Ascending aorta (tissue), 2 donors: ENCODE measurements around the gene NSD2. TPM values are rescaled to one million over a fixed set of nuclear protein-coding genes. Genes with fewer than 3 reads are reported as not detected.

Source experiments
- DNase-seq, 2 donors: peaks; one replicate each; pipeline ENCODE4 v3.0.0-alpha.2; 2019; ENCODE audit warnings: low spot score in 2 of 2
- H3K27ac ChIP-seq, 2 donors: fragments of 200-600 bp; sonication (generic); one replicate each; pipeline ENCODE4 v1.5.1; 2016 to 2017; ENCODE audit warnings: mild to moderate bottlenecking in 1 of 2
- H3K27me3 ChIP-seq: fragments of 200-600 bp; sonication (generic); one replicate; pipeline ENCODE4 v1.5.1; 2017
- H3K36me3 ChIP-seq, 2 donors: fragments of 200-600 bp; sonication (generic); one replicate each; pipeline ENCODE4 v1.5.1; 2016
- H3K4me1 ChIP-seq, 2 donors: fragments of 200-600 bp; sonication (generic); one replicate each; pipeline ENCODE4 v1.5.1; 2016 to 2017; ENCODE audit warnings: mild to moderate bottlenecking in 1 of 2
- H3K4me3 ChIP-seq, 2 donors: fragments of 200-600 bp; sonication (generic); one replicate each; pipeline ENCODE4 v1.5.1; 2016 to 2017; ENCODE audit warnings: mild to moderate bottlenecking in 1 of 2
- H3K9me3 ChIP-seq, 2 donors: fragments of 200-600 bp; sonication (generic); one replicate each; pipeline ENCODE4 v1.5.1; 2016
- CTCF ChIP-seq, 3 experiments: fragments of 200-600 bp in 2 of 3; fragments of 450-650 bp in 1 of 3; sonication (generic) in 2 of 3; IDR thresholded peaks; one replicate each; pipeline ENCODE4 v1.5.1; 2016 to 2019; ENCODE audit warnings: antibody characterized with exemption in 3 of 3, mild to moderate bottlenecking in 1 of 3, moderate library complexity in 1 of 3
- intact Hi-C: fragments of 100-400 bp; cut with DNase I; formaldehyde crosslinking; loops from one replicate; pipeline ENCODE4 v1.15.1; 2023
- total RNA-seq: library from RNA; depleted of rRNA; stranded (reverse); fragments of >200 nt; gene quantifications from one replicate; pipeline ENCODE4 v1.1.0, GENCODE V29; 2016

Gene NSD2
- total RNA-seq, 1 donor from 2014 or later: 19.9 TPM

- H3K27me3 ChIP-seq: no peaks in the 10 kb centered on the region
- intact Hi-C loops: no loop called here
- H3K36me3 ChIP-seq: peaks cover 41 to 69% of the 10 kb centered on the region in 2 donors
- no peaks in the 10 kb centered on the region for H3K9me3 ChIP-seq
- no peak for TF ChIP-seq CTCF (IDR thresholded peaks at IDR 0.05)
- H3K27ac ChIP-seq: no peak overlapping the region
- no peak for DNase-seq
- H3K4me1 ChIP-seq: no peaks in the 10 kb centered on the region
- no peak overlapping the region for H3K4me3 ChIP-seq
Measured at GRCh38 chr4:1825326-1825725, 45.9 kb upstream of the NSD2 start.

- Histone ChIP-seq H3K9me3 (no peaks in the 10 kb centered on the region), H3K36me3 (peaks cover 52 to 69% of the 10 kb centered on the region in 2 donors), H3K27ac (no peak overlapping the region), H3K27me3 (no peaks in the 10 kb centered on the region), H3K4me1 (no peaks in the 10 kb centered on the region), H3K4me3 (no peak overlapping the region)
- no peak for DNase-seq
- intact Hi-C loops: no loop called here
- no peak for TF ChIP-seq CTCF (IDR thresholded peaks at IDR 0.05)
Measured at GRCh38 chr4:1826531-1827350, 44.5 kb upstream of the NSD2 start.

GRCh38 chr4:1830234-1830633, 41.0 kb upstream of the NSD2 start:
- peaks cover 51 to 69% of the 10 kb centered on the region in 2 donors for H3K36me3 ChIP-seq
- intact Hi-C loops: no loop called here

GRCh38 chr4:1830642-1831228, 40.5 kb upstream of the NSD2 start:
- Histone ChIP-seq H3K27me3 (no peaks in the 10 kb centered on the region), H3K27ac (no peak overlapping the region), H3K4me3 (no peak overlapping the region), H3K4me1 (no peaks in the 10 kb centered on the region), H3K9me3 (no peaks in the 10 kb centered on the region), H3K36me3 (peaks cover 55 to 69% of the 10 kb centered on the region in 2 donors)
- TF ChIP-seq CTCF (IDR thresholded peaks at IDR 0.05): no peak
- intact Hi-C loops: no loop called here
- no peak for DNase-seq

More at GRCh38 chr4:1830234-1830633, 41.0 kb upstream of the NSD2 start:
- DNase-seq: no peak
- no peaks in the 10 kb centered on the region for H3K4me1 ChIP-seq
- no peaks in the 10 kb centered on the region for H3K9me3 ChIP-seq
- no peak overlapping the region for H3K27ac ChIP-seq
- no peak for TF ChIP-seq CTCF (IDR thresholded peaks at IDR 0.05)
- H3K27me3 ChIP-seq: no peaks in the 10 kb centered on the region
- H3K4me3 ChIP-seq: no peak overlapping the region

- TF ChIP-seq CTCF (IDR thresholded peaks at IDR 0.05): no peak
- no peaks in the 10 kb centered on the region for H3K9me3 ChIP-seq
Measured at GRCh38 chr4:1831331-1831730, 39.9 kb upstream of the NSD2 start.

More at GRCh38 chr4:1831331-1831730, 39.9 kb upstream of the NSD2 start:
- intact Hi-C loops: no loop called here
- no peak overlapping the region for H3K4me3 ChIP-seq
- peaks cover 60 to 69% of the 10 kb centered on the region in 2 donors for H3K36me3 ChIP-seq
- no peak for DNase-seq
- no peak overlapping the region for H3K27ac ChIP-seq
- no peaks in the 10 kb centered on the region for H3K4me1 ChIP-seq
- H3K27me3 ChIP-seq: no peaks in the 10 kb centered on the region
